ENCODE measurements around the gene HOXC13.

Gene HOXC13

DNA sequence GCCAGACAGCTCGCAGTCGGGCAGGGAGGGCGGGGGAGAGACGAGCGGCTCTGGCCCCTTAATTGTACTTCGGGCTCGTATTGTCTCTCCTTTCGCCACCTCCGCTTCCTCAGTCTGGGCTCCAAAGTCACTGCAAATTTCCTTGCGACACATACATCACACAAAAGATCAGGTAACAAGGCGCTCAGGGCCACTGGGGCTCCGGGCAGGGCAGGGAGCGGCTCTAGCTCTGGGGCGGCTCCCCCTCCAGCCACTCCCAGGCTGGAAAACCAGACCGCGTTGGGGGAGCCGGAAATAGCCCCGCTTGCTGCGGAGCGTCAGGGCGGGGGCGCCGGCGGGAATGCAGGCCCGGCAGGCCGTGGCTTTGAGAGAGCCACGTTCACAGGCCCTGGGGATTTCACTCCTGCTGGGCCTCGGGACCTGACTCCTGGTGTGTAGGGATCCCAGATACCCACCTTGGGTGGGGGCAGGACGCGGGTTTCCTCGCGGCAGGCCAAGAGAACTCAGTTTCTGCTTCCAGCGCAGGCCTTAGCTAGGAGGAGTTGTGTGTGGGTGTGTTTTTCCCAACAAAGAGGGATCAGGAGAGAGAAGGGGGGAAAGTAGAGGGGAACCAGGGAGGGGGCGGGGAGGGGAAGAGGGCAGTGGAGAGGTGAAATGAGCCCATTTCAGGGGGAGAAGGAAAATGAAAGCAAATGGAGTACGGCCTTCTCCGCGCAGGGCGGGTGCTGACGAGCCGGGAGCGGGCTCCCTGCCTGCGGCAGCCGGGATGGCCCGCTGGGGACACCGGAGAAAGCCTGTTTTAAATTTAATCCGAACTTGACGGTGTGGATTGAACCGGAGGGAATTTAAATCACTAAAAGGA is 57.0 kb downstream of the HOXC13 start:
- DNase-seq, result no peak
